MM.1S (cell line): Measurements from ENCODE around the gene EGFL7.

Experiments
- DNase-seq: peaks from one replicate; pipeline ENCODE4 v3.0.0-alpha.2; 2015
- H2AFZ ChIP-seq: fragments of 300-600 bp; sonication (generic); 2 replicates; pipeline ENCODE4 v1.6.0; 2016; ENCODE audit warnings: antibody characterized with exemption, low read length
- H3F3A ChIP-seq: fragments of 300-600 bp; sonication (generic); 2 replicates; pipeline ENCODE4 v1.6.1; 2016; ENCODE audit warnings: mild to moderate bottlenecking, antibody characterized with exemption, low read length, moderate library complexity, mixed read lengths; ENCODE audit not compliant: insufficient read depth
- H3K27ac ChIP-seq: fragments of 300-600 bp; sonication (generic); 2 replicates; pipeline ENCODE4 v1.5.1; 2016; ENCODE audit warnings: mild to moderate bottlenecking, low read length
- H3K27me3 ChIP-seq: fragments of 300-600 bp; sonication (generic); replicated peaks from 2 replicates; pipeline ENCODE4 v1.6.0; 2016; ENCODE audit warnings: low read length; ENCODE audit not compliant: insufficient read depth
- H3K36me3 ChIP-seq: fragments of 300-600 bp; sonication (generic); replicated peaks from 2 replicates; pipeline ENCODE4 v1.6.1; 2016; ENCODE audit warnings: mild to moderate bottlenecking, low read length, mixed read lengths; ENCODE audit not compliant: insufficient read depth
- H3K4me1 ChIP-seq: fragments of 300-600 bp; sonication (generic); 2 replicates; pipeline ENCODE4 v1.6.1; 2016; ENCODE audit warnings: low read length, mixed read lengths
- H3K4me2 ChIP-seq: fragments of 300-600 bp; sonication (generic); 2 replicates; pipeline ENCODE4 v1.6.0; 2016; ENCODE audit warnings: low read depth, low read length
- H3K4me3 ChIP-seq: fragments of 300-600 bp; sonication (generic); 2 replicates; pipeline ENCODE4 v1.5.1; 2016; ENCODE audit warnings: low read length, mixed read lengths
- H3K79me2 ChIP-seq: fragments of 300-600 bp; sonication (generic); 2 replicates; pipeline ENCODE4 v1.6.1; 2016; ENCODE audit warnings: mixed run types, low read length, mixed read lengths
- H3K9ac ChIP-seq: fragments of 300-600 bp; sonication (generic); 2 replicates; pipeline ENCODE4 v1.6.1; 2016; ENCODE audit warnings: low read length, mixed read lengths
- H3K9me2 ChIP-seq: fragments of 300-600 bp; sonication (generic); replicated peaks from 2 replicates; pipeline ENCODE4 v1.6.1; 2016; ENCODE audit warnings: mild to moderate bottlenecking, low read length, mixed read lengths; ENCODE audit not compliant: insufficient read depth
- H3K9me3 ChIP-seq: fragments of 300-600 bp; sonication (generic); replicated peaks from 2 replicates; pipeline ENCODE4 v1.6.1; 2016; ENCODE audit warnings: mild to moderate bottlenecking, low read length, mixed read lengths; ENCODE audit not compliant: insufficient read depth
- H4K20me1 ChIP-seq: fragments of 300-600 bp; sonication (generic); 2 replicates; pipeline ENCODE4 v1.6.1; 2016; ENCODE audit warnings: mild to moderate bottlenecking, low read length, moderate library complexity, mixed read lengths; ENCODE audit not compliant: insufficient read depth
- EZH2 ChIP-seq: fragments of 300-600 bp; sonication (generic); optimal IDR thresholded peaks from 2 replicates; pipeline ENCODE3; 2017; ENCODE audit warnings: low read depth, mild to moderate bottlenecking, antibody characterized with exemption, low read length, mixed read lengths
- EZH2phosphoT487 ChIP-seq: fragments of 300-600 bp; sonication (generic); IDR thresholded peaks from 2 replicates; pipeline ENCODE4 v1.6.1; 2018; ENCODE audit warnings: antibody characterized with exemption, low read length
- TF ChIP-seq, protein P1 (sequence below): fragments of 300-600 bp; sonication (generic); IDR thresholded peaks from 2 replicates; pipeline ENCODE4 v1.5.1; 2016; ENCODE audit warnings: antibody characterized with exemption, low read length, mixed read lengths

The EGFL7 gene

DNA sequence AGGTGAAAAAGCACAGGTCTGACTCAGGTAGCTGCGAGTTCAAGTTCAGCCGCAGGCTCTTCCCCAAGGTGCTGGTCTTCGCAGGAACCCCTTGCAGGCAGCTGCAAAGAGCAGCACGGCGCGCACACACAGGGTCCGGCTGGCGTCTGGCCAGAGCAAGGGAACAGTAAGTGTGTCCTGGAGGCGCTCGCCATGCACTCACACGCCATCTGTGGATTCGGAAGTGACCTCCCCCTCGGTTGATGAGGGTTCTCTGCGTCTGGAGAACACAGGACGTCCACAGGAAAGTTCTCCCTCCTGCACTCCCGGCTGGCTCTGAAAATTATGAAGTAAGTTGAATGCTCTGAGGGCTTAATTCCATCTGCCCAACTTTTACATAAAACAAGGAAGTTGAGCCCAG, 14.0 kb upstream of the EGFL7 start:
- no peak overlapping the region for H3K4me3 ChIP-seq
- H3K9me2 ChIP-seq, result no peaks in the 10 kb centered on the region
- H4K20me1 ChIP-seq, result no peaks in the 10 kb centered on the region
- H3K9ac ChIP-seq, result no peak overlapping the region
- H3K4me1 ChIP-seq, result no peaks in the 10 kb centered on the region
- no peaks in the 10 kb centered on the region for H3K79me2 ChIP-seq
- H3K27me3 ChIP-seq, result peaks cover 94% of the 10 kb centered on the region
- no peaks in the 10 kb centered on the region for H3K36me3 ChIP-seq
- TF ChIP-seq EZH2 (no peak), EZH2phosphoT487 (no peak)
- TF ChIP-seq, protein P1, sequence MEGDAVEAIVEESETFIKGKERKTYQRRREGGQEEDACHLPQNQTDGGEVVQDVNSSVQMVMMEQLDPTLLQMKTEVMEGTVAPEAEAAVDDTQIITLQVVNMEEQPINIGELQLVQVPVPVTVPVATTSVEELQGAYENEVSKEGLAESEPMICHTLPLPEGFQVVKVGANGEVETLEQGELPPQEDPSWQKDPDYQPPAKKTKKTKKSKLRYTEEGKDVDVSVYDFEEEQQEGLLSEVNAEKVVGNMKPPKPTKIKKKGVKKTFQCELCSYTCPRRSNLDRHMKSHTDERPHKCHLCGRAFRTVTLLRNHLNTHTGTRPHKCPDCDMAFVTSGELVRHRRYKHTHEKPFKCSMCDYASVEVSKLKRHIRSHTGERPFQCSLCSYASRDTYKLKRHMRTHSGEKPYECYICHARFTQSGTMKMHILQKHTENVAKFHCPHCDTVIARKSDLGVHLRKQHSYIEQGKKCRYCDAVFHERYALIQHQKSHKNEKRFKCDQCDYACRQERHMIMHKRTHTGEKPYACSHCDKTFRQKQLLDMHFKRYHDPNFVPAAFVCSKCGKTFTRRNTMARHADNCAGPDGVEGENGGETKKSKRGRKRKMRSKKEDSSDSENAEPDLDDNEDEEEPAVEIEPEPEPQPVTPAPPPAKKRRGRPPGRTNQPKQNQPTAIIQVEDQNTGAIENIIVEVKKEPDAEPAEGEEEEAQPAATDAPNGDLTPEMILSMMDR, result no peak
- DNase-seq, result no peak
- H3F3A ChIP-seq, result no peaks in the 10 kb centered on the region
- H2AFZ ChIP-seq, result no peak overlapping the region
- H3K4me2 ChIP-seq, result no peak overlapping the region
- no peaks in the 10 kb centered on the region for H3K9me3 ChIP-seq
- no peak overlapping the region for H3K27ac ChIP-seq

DNA sequence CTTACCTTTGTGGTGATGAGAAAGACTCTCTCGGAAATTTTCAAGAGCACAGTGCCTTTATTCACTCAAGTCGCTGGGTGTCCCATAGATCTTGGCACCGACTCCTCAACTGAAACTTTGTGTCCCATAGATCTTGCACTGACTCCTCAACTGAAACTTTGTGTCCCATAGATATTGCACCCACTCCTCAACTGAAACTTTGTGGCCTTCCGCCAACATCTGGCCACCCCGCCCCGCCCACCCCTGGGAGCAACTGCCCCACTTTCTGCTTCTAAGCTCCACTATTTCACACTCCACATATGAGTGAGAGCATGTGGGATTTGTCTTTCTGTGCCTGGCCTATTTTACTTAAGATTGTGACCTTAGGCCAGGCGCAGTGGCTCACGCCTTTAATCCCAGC, 12.7 kb upstream of the EGFL7 start:
- Histone ChIP-seq H3K4me1 (no peaks in the 10 kb centered on the region), H3K36me3 (no peaks in the 10 kb centered on the region), H3K4me3 (no peak overlapping the region), H4K20me1 (no peaks in the 10 kb centered on the region), H2AFZ (no peak overlapping the region), H3K9me2 (no peaks in the 10 kb centered on the region), H3K79me2 (no peaks in the 10 kb centered on the region), H3F3A (no peaks in the 10 kb centered on the region), H3K9ac (no peak overlapping the region), H3K27ac (no peak overlapping the region), H3K27me3 (peaks cover 92% of the 10 kb centered on the region), H3K9me3 (no peaks in the 10 kb centered on the region), H3K4me2 (no peak overlapping the region)
- DNase-seq, result no peak
- TF ChIP-seq EZH2phosphoT487, result no peak
- TF ChIP-seq EZH2, result no peak
- TF ChIP-seq, protein P1, result no peak

DNA sequence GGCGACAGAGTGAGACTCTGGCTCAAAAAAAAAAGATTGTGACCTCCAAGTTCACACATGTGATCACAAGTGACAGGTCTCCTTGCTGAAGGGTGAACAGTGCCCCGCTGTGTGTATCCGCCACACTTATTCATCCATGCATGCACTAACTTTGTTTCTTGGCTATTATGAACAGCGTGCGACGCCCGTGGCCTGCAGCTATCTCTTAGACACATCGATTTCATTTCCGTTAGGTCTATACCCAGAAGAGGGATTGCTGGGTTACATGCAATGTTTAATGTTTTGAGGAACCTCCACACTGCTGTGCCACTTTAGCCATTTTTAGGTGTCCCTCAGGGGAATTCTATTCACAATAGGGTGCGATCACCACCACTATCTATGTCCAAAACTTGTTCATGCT, 12.1 kb upstream of the EGFL7 start:
- Histone ChIP-seq H3K9me2 (no peaks in the 10 kb centered on the region), H3K9me3 (no peaks in the 10 kb centered on the region), H4K20me1 (no peaks in the 10 kb centered on the region), H3K4me2 (no peak overlapping the region), H3K79me2 (no peaks in the 10 kb centered on the region), H3K4me3 (no peak overlapping the region), H3F3A (no peaks in the 10 kb centered on the region), H3K36me3 (no peaks in the 10 kb centered on the region), H2AFZ (no peak overlapping the region), H3K27me3 (peaks cover 92% of the 10 kb centered on the region), H3K4me1 (no peaks in the 10 kb centered on the region), H3K9ac (no peak overlapping the region), H3K27ac (no peak overlapping the region)
- DNase-seq, result no peak
- TF ChIP-seq, protein P1, result no peak
- no peak for TF ChIP-seq EZH2phosphoT487
- TF ChIP-seq EZH2, result no peak
